NOMO-1 (cell line): ENCODE results near the gene CENPN.
A peak's percentile ranks its signal among the peaks of the same experiment; 100 is the strongest.

Experiments
- DNase-seq, 2 experiments: peaks; one replicate each; lab custom pipeline; 2025; ENCODE audit not compliant: unreplicated experiment in 2 of 2; lab: John Stamatoyannopoulos, UW

The CENPN gene

DNA sequence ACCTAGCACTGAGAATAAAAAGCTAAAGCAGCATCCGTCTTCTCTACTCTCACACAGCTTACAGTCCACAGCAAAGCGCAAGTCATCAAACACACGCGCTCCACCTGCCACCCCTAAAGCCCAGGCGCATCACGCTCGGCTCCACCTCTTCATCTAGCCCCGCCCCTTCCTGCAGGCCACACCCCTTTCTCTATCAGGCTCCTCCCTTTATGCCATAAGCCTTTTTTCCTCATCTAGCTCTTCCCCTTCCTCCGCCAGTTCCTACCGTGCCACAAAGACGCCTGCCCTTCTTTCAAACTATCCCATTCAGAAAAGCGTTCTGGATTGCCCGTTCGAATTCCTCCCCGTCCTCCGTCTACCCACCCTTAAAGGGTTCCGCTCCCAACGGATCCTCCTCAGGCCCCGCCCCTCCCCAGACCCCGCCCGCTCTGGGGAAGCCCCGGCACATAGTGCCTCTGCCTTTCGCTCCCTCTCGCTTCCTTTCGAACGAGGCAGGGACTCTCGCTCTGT lies 69.6 kb downstream of the CENPN start:
- DNase-seq: peak; percentile 83 to 90

DNA sequence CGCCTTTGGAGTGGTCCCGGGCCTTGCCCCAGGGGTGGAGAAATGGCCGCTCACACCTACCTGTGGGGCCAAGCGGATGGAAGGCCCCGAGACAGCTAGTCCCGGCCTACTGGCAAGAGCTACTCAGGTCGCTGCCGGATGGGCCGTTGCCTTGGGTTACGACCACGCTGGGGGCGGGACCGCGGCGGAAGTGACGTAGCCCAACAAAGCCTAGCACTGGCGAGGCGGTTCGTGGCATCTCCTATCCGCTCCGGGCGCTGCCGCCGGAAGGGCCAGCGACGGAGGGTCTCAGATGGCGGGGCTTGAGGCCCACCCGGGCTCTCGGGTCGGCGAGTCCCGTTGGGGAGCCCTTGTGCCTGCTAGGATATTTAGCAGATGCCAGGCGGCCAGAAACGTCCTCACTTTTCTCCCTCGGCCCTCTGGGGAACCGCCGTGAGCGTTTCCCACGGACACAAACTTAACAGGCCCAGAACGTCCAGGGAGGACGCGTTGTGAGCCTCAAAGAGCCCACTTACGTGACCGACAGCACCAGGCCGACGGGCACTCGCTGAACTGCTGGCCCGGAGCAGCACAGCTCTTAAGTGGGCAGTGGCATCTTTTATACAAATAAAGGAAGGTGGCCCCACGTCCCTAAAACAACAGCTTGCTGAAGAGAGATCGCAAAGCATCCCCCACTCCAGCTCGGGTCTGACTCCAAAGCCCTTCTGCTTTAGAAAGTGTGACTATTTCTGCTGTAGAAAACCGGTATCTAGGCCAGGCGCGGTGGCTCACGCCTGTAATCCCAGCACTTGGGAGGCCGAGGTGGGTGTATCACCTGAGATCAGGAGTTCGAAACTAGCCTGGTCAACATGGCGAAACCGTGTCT lies 70.3 kb downstream of the CENPN start, which contains the start of gene C16orf46:
Gene C16orf46 (minus strand): TSS at position 163 of the 865 bp plus-strand sequence. CDS start 13,283 bp downstream, outside the sequence.
- peak; percentile 87 to 90 for DNase-seq

DNA sequence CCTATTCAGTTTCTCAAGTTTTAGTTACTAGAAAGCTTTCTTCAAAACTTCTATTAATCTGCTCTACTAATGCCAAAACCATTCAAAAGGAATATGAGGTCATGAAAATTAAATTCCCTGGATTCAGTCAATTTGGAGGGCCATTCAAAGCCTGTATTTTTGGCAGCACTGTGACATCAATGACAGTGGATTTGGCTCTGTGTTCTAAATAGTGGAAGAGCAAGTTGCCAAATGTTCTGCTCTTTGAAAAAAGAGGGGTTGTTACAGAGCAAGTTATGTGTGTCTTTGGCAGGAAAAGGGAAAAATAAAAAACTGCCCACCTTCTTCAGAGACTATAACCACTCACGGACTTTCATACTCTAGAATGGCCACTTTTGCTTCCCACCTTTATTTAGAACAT lies 73.2 kb downstream of the CENPN start:
- DNase-seq: no peak

DNA sequence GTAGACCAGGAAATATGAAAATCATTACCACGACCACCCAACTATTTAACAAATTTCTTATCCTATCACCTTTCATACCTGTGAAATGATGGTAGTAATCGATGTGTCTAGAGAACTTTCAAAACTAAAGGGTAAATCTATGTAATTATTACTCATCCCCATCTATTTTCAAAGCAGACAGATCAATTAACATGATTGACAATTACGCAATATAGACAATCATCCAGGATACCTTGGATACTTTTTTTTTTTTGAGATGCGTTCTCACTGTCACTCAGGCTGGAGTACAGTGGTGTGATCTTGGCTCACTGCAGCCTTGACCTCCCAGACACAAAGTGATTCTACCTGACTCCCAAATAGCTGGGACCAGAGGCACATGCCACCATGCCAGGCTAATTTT lies 74.0 kb downstream of the CENPN start:
- no peak for DNase-seq
